ENCODE results near the gene DMRTB1. TPM values are rescaled to one million over a fixed set of nuclear protein-coding genes. Genes with fewer than 3 reads are reported as not detected.

DMRTB1 gene
- total RNA-seq, 6 experiments from 2014 or later, result not detected

- no peak for ATAC-seq
- TF ChIP-seq POLR2A (IDR thresholded peaks at IDR 0.05) (no peak), CTCF (IDR thresholded peaks at IDR 0.05) (no peak)
- Histone ChIP-seq H3K27me3 (no peaks in the 10 kb centered on the region), H3K4me3 (no peak overlapping the region), H3K36me3 (no peaks in the 10 kb centered on the region), H3K27ac (no peak overlapping the region), H3K4me1 (no peaks in the 10 kb centered on the region), H3K9me3 (no peaks in the 10 kb centered on the region)
- DNase-seq, result no peak
- 80% methylated on average over 11 of the region's 11 CpGs for WGBS (ENCODE audit: insufficient coverage, low coverage, low lambda C conversion rate, missing lambda C conversion rate)
- intact Hi-C loops (cut with DNase I), result loop anchor here in 1 of 2 donors (10.0 kb wide), 1 partner anchor 274 kb away; no protein-coding TSS in a partner anchor
Observed at GRCh38 chr1:53480678-53481077, 21.5 kb downstream of the DMRTB1 start.

- Histone ChIP-seq H3K27ac (no peak overlapping the region), H3K27me3 (no peaks in the 10 kb centered on the region), H3K4me3 (no peak overlapping the region), H3K36me3 (no peaks in the 10 kb centered on the region), H3K9me3 (no peaks in the 10 kb centered on the region), H3K4me1 (no peaks in the 10 kb centered on the region)
- ATAC-seq, result no peak
- intact Hi-C loops (cut with DNase I), result loop anchor here in 1 of 2 donors (10.0 kb wide), 1 partner anchor 273 kb away; no protein-coding TSS in a partner anchor
- no peak for TF ChIP-seq CTCF (IDR thresholded peaks at IDR 0.05)
- no peak for TF ChIP-seq POLR2A (IDR thresholded peaks at IDR 0.05)
- WGBS (ENCODE audit: insufficient coverage, low coverage, low lambda C conversion rate, missing lambda C conversion rate), result no CpG with 5 or more reads among the region's 7 CpGs
- DNase-seq, result no peak
Observed at GRCh38 chr1:53481456-53481855, 22.3 kb downstream of the DMRTB1 start.

GRCh38 chr1:53482441-53483153, 23.4 kb downstream of the DMRTB1 start:
- Histone ChIP-seq H3K27ac (no peak overlapping the region), H3K27me3 (no peaks in the 10 kb centered on the region), H3K4me3 (no peak overlapping the region), H3K9me3 (no peaks in the 10 kb centered on the region), H3K4me1 (no peaks in the 10 kb centered on the region), H3K36me3 (no peaks in the 10 kb centered on the region)
- TF ChIP-seq POLR2A (IDR thresholded peaks at IDR 0.05) (no peak), CTCF (IDR thresholded peaks at IDR 0.05) (no peak)
- intact Hi-C loops (cut with DNase I), result loop anchor here in 1 of 2 donors (10.0 kb wide), 1 partner anchor 272 kb away; no protein-coding TSS in a partner anchor
- DNase-seq (no peak), ATAC-seq (no peak)
- 58% methylated on average over 5 of the region's 14 CpGs for WGBS (ENCODE audit: insufficient coverage, low coverage, low lambda C conversion rate, missing lambda C conversion rate)

GRCh38 chr1:53483170-53483569, 24.0 kb downstream of the DMRTB1 start:
- 56% methylated on average over 1 of the region's 9 CpGs for WGBS (ENCODE audit: insufficient coverage, low coverage, low lambda C conversion rate, missing lambda C conversion rate)
- intact Hi-C loops (cut with DNase I), result loop anchor here in 1 of 2 donors (10.0 kb wide), 1 partner anchor 272 kb away; no protein-coding TSS in a partner anchor
- Histone ChIP-seq H3K4me1 (no peaks in the 10 kb centered on the region), H3K4me3 (no peak overlapping the region), H3K9me3 (no peaks in the 10 kb centered on the region), H3K27ac (no peak overlapping the region), H3K36me3 (no peaks in the 10 kb centered on the region), H3K27me3 (no peaks in the 10 kb centered on the region)
- ATAC-seq, result no peak
- no peak for DNase-seq
- TF ChIP-seq CTCF (IDR thresholded peaks at IDR 0.05) (no peak), POLR2A (IDR thresholded peaks at IDR 0.05) (no peak)

All from right lobe of liver (tissue), 6 donors.